ENCODE results near the gene GCNT1.
A peak's percentile ranks its signal among the peaks of the same experiment; 100 is the strongest.

Gene GCNT1

GRCh38 chr9:76452839-76453238 lies 6.1 kb upstream of the GCNT1 start:
- no peak for TF ChIP-seq CTCF (IDR thresholded peaks at IDR 0.05; ENCODE audit: control extremely low read depth, extremely low read depth, low read depth, missing control alignments)
- ChIA-PET POLR2A (no interaction called here), CTCF (interaction anchor here (1.2 to 2.2 kb wide), 5 partner anchors 9 to 253 kb away, joined by 4 to 6 read pairs (median 5); partner anchors contain the start of gene RFK)
- DNase-seq (ENCODE audit: extremely low spot score): no peak

- CTCF ChIA-PET: interaction anchor here (0.8 to 2.2 kb wide), 9 partner anchors 9 to 252 kb away, joined by 3 to 7 read pairs (median 4); partner anchors contain the start of gene RFK
- DNase-seq (ENCODE audit: extremely low spot score): no peak
- POLR2A ChIA-PET: no interaction called here
- TF ChIP-seq CTCF (IDR thresholded peaks at IDR 0.05; ENCODE audit: control extremely low read depth, extremely low read depth, low read depth, missing control alignments): no peak
These were observed 5.2 kb upstream of the GCNT1 start for GRCh38 chr9:76453785-76454184.

- ChIA-PET POLR2A (no interaction called here), CTCF (interaction anchor here (1.0 to 2.2 kb wide), 6 partner anchors 8 to 251 kb away, joined by 3 to 7 read pairs (median 4); partner anchors contain the start of gene RFK)
- no peak for DNase-seq (ENCODE audit: extremely low spot score)
- no peak for TF ChIP-seq CTCF (IDR thresholded peaks at IDR 0.05; ENCODE audit: control extremely low read depth, extremely low read depth, low read depth, missing control alignments)
These were observed 4.7 kb upstream of the GCNT1 start for GRCh38 chr9:76454311-76454710.

GRCh38 chr9:76456202-76456926 lies 2.6 kb upstream of the GCNT1 start:
- no peak for TF ChIP-seq CTCF (IDR thresholded peaks at IDR 0.05; ENCODE audit: control extremely low read depth, extremely low read depth, low read depth, missing control alignments)
- DNase-seq (ENCODE audit: extremely low spot score): peak; percentile 26
- ChIA-PET POLR2A (interaction anchor here (0.5 kb wide), 1 partner anchor 18 kb away, joined by 3 read pairs; no protein-coding TSS in a partner anchor), CTCF (interaction anchor here (1.1 to 4.8 kb wide), 10 partner anchors 9 to 250 kb away, joined by 3 to 74 read pairs (median 6); partner anchors contain the start of gene RFK)

- ChIA-PET POLR2A (interaction anchor here (0.5 to 1.0 kb wide), 2 partner anchors 12 to 754 kb away, joined by 4 to 5 read pairs; no protein-coding TSS in a partner anchor), CTCF (interaction anchor here (0.7 to 4.8 kb wide), 21 partner anchors 9 to 246 kb away, joined by 3 to 74 read pairs (median 4); partner anchors contain the start of gene RFK)
- no peak for TF ChIP-seq CTCF (IDR thresholded peaks at IDR 0.05; ENCODE audit: control extremely low read depth, extremely low read depth, low read depth, missing control alignments)
- DNase-seq (ENCODE audit: extremely low spot score): no peak
These were observed 983 bp downstream of the GCNT1 start for GRCh38 chr9:76459694-76460635.

- DNase-seq (ENCODE audit: extremely low spot score): no peak
- ChIA-PET CTCF (interaction anchor here (0.6 to 3.8 kb wide), 11 partner anchors 8 to 243 kb away, joined by 3 to 24 read pairs (median 4); no protein-coding TSS in a partner anchor), POLR2A (no interaction called here)
- TF ChIP-seq CTCF (IDR thresholded peaks at IDR 0.05; ENCODE audit: control extremely low read depth, extremely low read depth, low read depth, missing control alignments): no peak
These were observed 3.1 kb downstream of the GCNT1 start for GRCh38 chr9:76462126-76462525.
